HepG2 (cell line): Measurements from ENCODE around the gene CLIC3. TPM values are rescaled to one million over a fixed set of nuclear protein-coding genes. Genes with fewer than 3 reads are reported as not detected.
A peak's percentile ranks its signal among the peaks of the same experiment; 100 is the strongest.

Source experiments
- ATAC-seq: fragments of 200-7000 bp; cut with Tn5 transposase; 3 replicates; pipeline ENCODE4 v1.9.1; 2020; ENCODE audit warnings: mild to moderate bottlenecking, moderate library complexity
- BruUV-seq: library from RNA; stranded (reverse); fragments of 400-500 nt; replicated peaks from 2 replicates; lab custom pipeline; 2021; lab: Mats Ljungman, UMichigan
- CTCF ChIA-PET: fragments of 300-600 bp; formaldehyde crosslinking; extraction: SDS; loops from one replicate; lab custom pipeline; 2021; ENCODE audit warnings: low total read pairs, inconsistent platforms, low intra/inter-chr PET ratio; lab: Yijun Ruan, JAX
- POLR2A ChIA-PET: fragments of 350-600 bp; sonication (Branson Sonifier 250); formaldehyde crosslinking; loops from one replicate; lab custom pipeline; 2020; ENCODE audit warnings: antibody characterized with exemption, inconsistent platforms; lab: Yijun Ruan, JAX
- DNase-seq: peaks from one replicate; pipeline ENCODE4 v3.0.0-alpha.2; 2015; ENCODE audit warnings: low spot score
- FAIRE-seq: peaks from 3 replicates; lab custom pipeline; 2011; peaks lifted over from hg19 to GRCh38; lab: Jason Lieb, UNC
- H2AFZ ChIP-seq: one replicate; pipeline ENCODE4 v1.6.1; 2011; ENCODE audit warnings: low read length, inconsistent platforms
- H3K27ac ChIP-seq: fragments of 300-600 bp; 3 replicates; pipeline ENCODE4 v1.8.0; 2011; ENCODE audit warnings: mixed run types, mild to moderate bottlenecking, mixed read lengths, low read length, inconsistent platforms; ENCODE audit not compliant: insufficient read depth; ENCODE audit errors: extremely low read length
- H3K27me3 ChIP-seq, 2 experiments: fragments of 200-600 bp in 1 of 2; 2 replicates in 1 of 2; 3 replicates in 1 of 2; pipeline versions ENCODE4 v1.6.0 to v1.8.0; 2011; ENCODE audit warnings: low read length in 2 of 2, mild to moderate bottlenecking in 2 of 2, moderate library complexity in 2 of 2, inconsistent platforms in 1 of 2; ENCODE audit not compliant: insufficient read depth in 2 of 2, control insufficient read depth in 1 of 2
- H3K36me3 ChIP-seq, 2 experiments: fragments of 200-600 bp in 1 of 2; replicated peaks in 1 of 2; 2 replicates in 1 of 2; 3 replicates in 1 of 2; pipeline versions ENCODE4 v1.5.1 to v1.8.0; 2011; ENCODE audit warnings: low read length in 2 of 2, inconsistent platforms in 1 of 2; ENCODE audit not compliant: insufficient read depth in 2 of 2, control insufficient read depth in 1 of 2
- H3K4me1 ChIP-seq: 2 replicates; pipeline ENCODE4 v1.5.1; 2012; ENCODE audit warnings: low read length, inconsistent platforms; ENCODE audit not compliant: insufficient read depth
- H3K4me2 ChIP-seq: 2 replicates; pipeline ENCODE4 v1.6.0; 2011; ENCODE audit warnings: low read depth, low read length, inconsistent platforms
- H3K4me3 ChIP-seq, 3 experiments: fragments of 200-600 bp in 1 of 3; sonication (generic), shearing (Covaris generic) in 1 of 3; replicated peaks in 1 of 3; 2 replicates each; pipeline ENCODE4 v1.5.1; 2011 to 2016; ENCODE audit warnings: low read length in 3 of 3, inconsistent platforms in 2 of 3, low read depth in 2 of 3, mild to moderate bottlenecking in 2 of 3, control low read depth in 1 of 3, mixed read lengths in 1 of 3; ENCODE audit not compliant: insufficient read depth in 1 of 3
- H3K79me2 ChIP-seq: one replicate; pipeline ENCODE4 v1.6.1; 2011; ENCODE audit warnings: low read length, inconsistent platforms; ENCODE audit not compliant: insufficient read depth
- H3K9ac ChIP-seq: 2 replicates; pipeline ENCODE4 v1.6.0; 2011; ENCODE audit warnings: mild to moderate bottlenecking, low read depth, low read length, inconsistent platforms; ENCODE audit not compliant: insufficient read depth
- H3K9me3 ChIP-seq: 2 replicates; pipeline ENCODE4 v1.5.1; 2012; ENCODE audit warnings: mild to moderate bottlenecking, low read length
- H4K20me1 ChIP-seq: 2 replicates; pipeline ENCODE4 v1.6.0; 2011; ENCODE audit warnings: inconsistent platforms, mild to moderate bottlenecking, low read length, moderate library complexity; ENCODE audit not compliant: insufficient read depth
- ARNT ChIP-seq: fragments of 450-650 bp; IDR thresholded peaks from 2 replicates; pipeline ENCODE4 v1.6.1; 2017
- CBFB ChIP-seq: sonication (generic); formaldehyde crosslinking; IDR thresholded peaks from 2 replicates; pipeline ENCODE4 v1.4.0; 2020; ENCODE audit warnings: missing genetic modification reagents
- EED ChIP-seq: sonication (generic); formaldehyde crosslinking; IDR thresholded peaks from 2 replicates; pipeline ENCODE4 v1.5.0; 2020; ENCODE audit warnings: mild to moderate bottlenecking, missing genetic modification reagents
- EP300 ChIP-seq, 3 experiments: sonication (generic) in 1 of 3; formaldehyde crosslinking in 1 of 3; IDR thresholded peaks; 2 replicates each; pipeline versions ENCODE4 v1.5.1 to v1.6.1; 2011 to 2020; ENCODE audit warnings: low read depth in 2 of 3, low read length in 2 of 3, borderline replicate concordance in 1 of 3, improper control_type of control experiment in 1 of 3, mild to moderate bottlenecking in 1 of 3, missing genetic modification reagents in 1 of 3, moderate library complexity in 1 of 3
- GLMP ChIP-seq: sonication (generic); formaldehyde crosslinking; IDR thresholded peaks from 2 replicates; pipeline ENCODE4 v1.9.0; 2021; ENCODE audit warnings: missing genetic modification reagents, mild to moderate bottlenecking, borderline replicate concordance
- KMT2B ChIP-seq: IDR thresholded peaks from 2 replicates; pipeline ENCODE4 v1.6.1; 2016; ENCODE audit warnings: missing genetic modification reagents, missing compliant biosample characterization
- LCORL ChIP-seq, 2 experiments: fragments of 450-650 bp in 1 of 2; sonication (generic) in 1 of 2; formaldehyde crosslinking in 1 of 2; IDR thresholded peaks; 2 replicates each; pipeline versions ENCODE4 v1.5.0 to v1.6.1; 2017 to 2020; ENCODE audit warnings: antibody characterized with exemption in 1 of 2, missing genetic modification reagents in 1 of 2
- NR3C1 ChIP-seq: sonication (generic); formaldehyde crosslinking; IDR thresholded peaks from 2 replicates; pipeline ENCODE4 v1.4.0; 2020; ENCODE audit warnings: missing genetic modification reagents
- PHF8 ChIP-seq: sonication (generic); formaldehyde crosslinking; IDR thresholded peaks from 2 replicates; pipeline ENCODE4 v1.5.0; 2020; ENCODE audit warnings: missing genetic modification reagents
- POLR2AphosphoS5 ChIP-seq: IDR thresholded peaks from 2 replicates; pipeline ENCODE4 v1.6.1; 2012; ENCODE audit warnings: low read depth, low read length
- SP140L ChIP-seq: sonication (generic); formaldehyde crosslinking; IDR thresholded peaks from 2 replicates; pipeline ENCODE4 v1.4.0; 2020; ENCODE audit warnings: missing genetic modification reagents, borderline replicate concordance
- U2AF2 ChIP-seq: fragments of 200-400 bp; formaldehyde crosslinking; IDR thresholded peaks from 2 replicates; pipeline ENCODE4 v1.6.1; 2017; ENCODE audit warnings: low read depth, mild to moderate bottlenecking, low read length
- ZFY ChIP-seq: sonication (generic); formaldehyde crosslinking; IDR thresholded peaks from 2 replicates; pipeline ENCODE4 v1.4.0; 2020; ENCODE audit warnings: missing genetic modification reagents
- ZNF235 ChIP-seq: sonication (generic); formaldehyde crosslinking; IDR thresholded peaks from 2 replicates; pipeline ENCODE4 v1.8.1; 2023; ENCODE audit warnings: mild to moderate bottlenecking, missing genetic modification reagents, borderline replicate concordance
- ZNF281 ChIP-seq: sonication (generic); formaldehyde crosslinking; IDR thresholded peaks from 2 replicates; pipeline ENCODE4 v1.4.0; 2020; ENCODE audit warnings: missing genetic modification reagents, borderline replicate concordance
- ZNF367 ChIP-seq: sonication (generic); formaldehyde crosslinking; IDR thresholded peaks from 2 replicates; pipeline ENCODE4 v1.4.0; 2020; ENCODE audit warnings: missing genetic modification reagents, borderline replicate concordance
- ZNF768 ChIP-seq: sonication (generic); formaldehyde crosslinking; IDR thresholded peaks from 2 replicates; pipeline ENCODE4 v1.4.0; 2020; ENCODE audit warnings: missing genetic modification reagents
- WGBS: methylation state at CpG from one replicate; pipeline ENCODE4 v1.1.6; 2017; ENCODE audit warnings: low lambda C conversion rate; 5-methylcytosine and 5-hydroxymethylcytosine counted together
- in situ Hi-C: cut with HindIII; loops from 2 replicates; pipeline ENCODE4 v1.10.0; 2017; ENCODE audit warnings: low pct_unique_long_range_greater_than_20kb; ENCODE audit not compliant: extremely low pct_ligation_motif_present
- intact Hi-C: fragments of 100-400 bp; cut with micrococcal nuclease; formaldehyde crosslinking; loops from one replicate; pipeline ENCODE4 v1.10.0; 2022; ENCODE audit not compliant: unreplicated experiment
- polyA plus RNA-seq, 8 experiments: library from polyadenylated mRNA; depleted of rRNA in 3 of 8; stranded (reverse) in 7 of 8; unstranded in 1 of 8; fragments of >200 nt; fragmentation: Illumina TruSeq in 4 of 8; extraction: Trizol in 4 of 8; gene quantifications; 2 replicates each; pipeline versions ENCODE4 v1.2.1 to v1.2.3, GENCODE V29; 2011 to 2016; ENCODE audit warnings: low read depth in 4 of 8, missing spikeins in 1 of 8, mixed read lengths in 1 of 8; ENCODE audit not compliant: insufficient read depth in 1 of 8
- total RNA-seq, 5 experiments: library from RNA; depleted of rRNA; stranded (reverse); fragments of >200 nt; fragmentation: Illumina TruSeq; extraction: Trizol; gene quantifications; 2 replicates each; pipeline ENCODE4 v1.2.3, GENCODE V29; 2016; ENCODE audit warnings: low read depth in 1 of 5

Gene CLIC3
- total and polyA plus RNA-seq, 2 of the 13 experiments (the other 11 are each of a cell fraction or from before 2014, with no cell fraction given), result 0.51 to 1.5 TPM

GRCh38 chr9:136950656-136951276, 45.6 kb downstream of the CLIC3 start (continued):
- TF ChIP-seq GLMP (CRISPR knock-in tag) (no peak), ZNF768 (CRISPR knock-in tag) (no peak), LCORL (IDR thresholded peaks at IDR 0.05) (no peak), LCORL (CRISPR knock-in tag; IDR thresholded peaks at IDR 0.05) (no peak), ZNF367 (CRISPR knock-in tag) (no peak), ZNF235 (CRISPR knock-in tag) (no peak)
- TF ChIP-seq, all 625 proteins: peak for 7

- H3K27ac ChIP-seq, result peak overlapping the region; percentile 95
- no peak overlapping the region for H2AFZ ChIP-seq
- intact Hi-C loops (loop anchor here (2.0 kb wide), 2 partner anchors 19 to 85 kb away; no protein-coding TSS in a partner anchor), in situ Hi-C loops (loop anchor here (5.0 kb wide), 1 partner anchor 82 kb away; the partner anchor contains the start of gene FUT7)
- H3K27me3 ChIP-seq, result no peaks in the 10 kb centered on the region
- DNase-seq (peak; percentile 94), ATAC-seq (peak; percentile 80), FAIRE-seq (peak; percentile 83)
- H3K4me1 ChIP-seq, result peaks cover 56% of the 10 kb centered on the region
- H3K9me3 ChIP-seq, result no peaks in the 10 kb centered on the region
- no CpG with 5 or more reads among the region's 63 CpGs for WGBS
- H3K9ac ChIP-seq, result peak overlapping the region; percentile 86
- H3K4me2 ChIP-seq, result peak overlapping the region; percentile 100
- BruUV-seq, result TSS peak; percentile 87
- H4K20me1 ChIP-seq, result no peaks in the 10 kb centered on the region
- ChIA-PET POLR2A (interaction anchor here (0.7 to 2.5 kb wide), 10 partner anchors 16 to 118 kb away, joined by 3 to 7 read pairs (median 4); partner anchors contain the start of gene CLIC3), CTCF (no interaction called here)
- H3K4me3 ChIP-seq, result peak overlapping the region; percentile 68 to 90 (median 87)
- H3K79me2 ChIP-seq, result peaks cover 5% of the 10 kb centered on the region
- H3K36me3 ChIP-seq, result no peaks in the 10 kb centered on the region
- TF ChIP-seq NR3C1 (no peak), CBFB (CRISPR knock-in tag) (peak; percentile 62; the same call in 1 of the 2 replicates), POLR2AphosphoS5 (peak; percentile 81), U2AF2 (no peak), ZNF281 (CRISPR knock-in tag) (peak; percentile 95), EED (CRISPR knock-in tag) (no peak), PHF8 (CRISPR knock-in tag) (peak; percentile 81), KMT2B (CRISPR knock-in tag) (peak; percentile 32; the same call in 1 of the 2 replicates), SP140L (no peak), ZFY (CRISPR knock-in tag) (peak; percentile 84), EP300 (IDR thresholded peaks at IDR 0.05; ENCODE audit: low read depth in 2 of 2, low read length in 2 of 2) (no peak; a peak in 1 of 4 replicates), EP300 (CRISPR knock-in tag; IDR thresholded peaks at IDR 0.05; ENCODE audit: borderline replicate concordance) (peak; percentile 29; the same call in 1 of the 2 replicates), ARNT (no peak)
These were observed 46.3 kb downstream of the CLIC3 start for GRCh38 chr9:136949817-136950655.
